Neural progenitor cell (in vitro differentiated cells): Measurements from ENCODE around the gene G3BP2.

Source experiments
- EZH2 ChIP-seq: fragments of 200-600 bp; sonication (generic); IDR thresholded peaks from 2 replicates; pipeline ENCODE4 v1.6.1; 2017; ENCODE audit warnings: antibody characterized with exemption, mild to moderate bottlenecking, moderate library complexity
- EZH2phosphoT487 ChIP-seq: fragments of 200-600 bp; sonication (generic); IDR thresholded peaks from 2 replicates; pipeline ENCODE4 v1.6.1; 2017; ENCODE audit warnings: antibody characterized with exemption
- TF ChIP-seq, protein P1 (sequence below): fragments of 200-600 bp; sonication (generic); IDR thresholded peaks from 2 replicates; pipeline ENCODE4 v1.5.1; 2017; ENCODE audit warnings: antibody characterized with exemption, mild to moderate bottlenecking

DNA sequence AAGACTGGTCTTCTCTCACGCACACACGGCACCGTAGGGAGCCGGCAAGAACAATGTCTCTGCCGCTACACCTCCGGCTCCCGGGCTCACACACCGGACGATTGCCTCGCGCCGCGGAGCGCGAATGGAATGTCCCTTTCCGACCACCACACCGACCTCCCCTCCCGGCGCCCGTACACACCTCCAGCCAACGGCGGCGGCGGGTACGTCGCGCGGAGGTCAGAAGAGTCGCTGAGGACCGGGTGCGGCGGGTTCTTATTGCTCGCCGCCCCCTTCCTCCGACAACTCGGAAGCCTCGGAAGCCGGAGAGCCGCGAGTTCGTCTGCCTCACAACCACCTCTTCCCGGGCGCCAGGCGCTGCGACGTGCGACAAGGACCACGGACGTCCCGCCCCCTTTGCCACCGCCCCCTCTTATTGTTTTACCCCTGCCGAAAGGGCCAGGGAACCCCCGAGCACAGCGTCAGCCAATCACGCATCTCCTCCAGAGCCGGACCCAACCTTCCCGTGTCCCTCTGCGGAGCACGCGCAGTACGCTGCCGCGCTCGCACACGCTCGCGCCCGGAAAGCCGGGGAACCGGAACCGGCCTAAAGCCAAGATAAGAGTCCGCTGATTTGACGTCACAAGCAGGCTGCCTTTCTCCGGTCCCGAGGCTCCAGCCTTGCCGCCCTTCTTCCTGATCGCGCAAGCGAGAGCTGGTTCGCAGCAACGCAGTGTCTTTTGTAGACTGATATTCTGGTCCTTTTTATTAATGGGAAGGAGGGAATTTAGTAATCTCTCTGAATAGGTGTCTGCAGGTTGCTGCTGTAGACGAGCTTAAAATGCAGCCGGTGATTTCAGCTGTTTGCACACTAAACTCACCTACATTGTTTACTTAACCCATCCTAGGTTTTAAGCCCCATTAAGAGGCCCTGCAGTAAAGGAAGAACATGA is at the start of gene G3BP2:
- TF ChIP-seq EZH2phosphoT487 (no peak), EZH2 (no peak)
- TF ChIP-seq, protein P1, sequence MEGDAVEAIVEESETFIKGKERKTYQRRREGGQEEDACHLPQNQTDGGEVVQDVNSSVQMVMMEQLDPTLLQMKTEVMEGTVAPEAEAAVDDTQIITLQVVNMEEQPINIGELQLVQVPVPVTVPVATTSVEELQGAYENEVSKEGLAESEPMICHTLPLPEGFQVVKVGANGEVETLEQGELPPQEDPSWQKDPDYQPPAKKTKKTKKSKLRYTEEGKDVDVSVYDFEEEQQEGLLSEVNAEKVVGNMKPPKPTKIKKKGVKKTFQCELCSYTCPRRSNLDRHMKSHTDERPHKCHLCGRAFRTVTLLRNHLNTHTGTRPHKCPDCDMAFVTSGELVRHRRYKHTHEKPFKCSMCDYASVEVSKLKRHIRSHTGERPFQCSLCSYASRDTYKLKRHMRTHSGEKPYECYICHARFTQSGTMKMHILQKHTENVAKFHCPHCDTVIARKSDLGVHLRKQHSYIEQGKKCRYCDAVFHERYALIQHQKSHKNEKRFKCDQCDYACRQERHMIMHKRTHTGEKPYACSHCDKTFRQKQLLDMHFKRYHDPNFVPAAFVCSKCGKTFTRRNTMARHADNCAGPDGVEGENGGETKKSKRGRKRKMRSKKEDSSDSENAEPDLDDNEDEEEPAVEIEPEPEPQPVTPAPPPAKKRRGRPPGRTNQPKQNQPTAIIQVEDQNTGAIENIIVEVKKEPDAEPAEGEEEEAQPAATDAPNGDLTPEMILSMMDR: no peak
